Mesothelial cell of epicardium (in vitro differentiated cells): ENCODE results near the gene OR2A5. TPM values are rescaled to one million over a fixed set of nuclear protein-coding genes. Genes with fewer than 3 reads are reported as not detected.

ENCODE experiments used
- DNase-seq, 2 experiments: peaks; one replicate each; pipeline ENCODE4 v3.0.0; 2021; ENCODE audit warnings: low spot score in 2 of 2; ENCODE audit not compliant: unreplicated experiment in 2 of 2
- H3K27ac Mint-ChIP-seq: 2 replicates; pipeline ENCODE4 v1.8.0; 2021; ENCODE audit warnings: mixed read lengths
- H3K27me3 Mint-ChIP-seq: 2 replicates; pipeline ENCODE4 v1.8.0; 2021; ENCODE audit warnings: low read depth, mixed read lengths
- H3K36me3 Mint-ChIP-seq: 2 replicates; pipeline ENCODE4 v1.8.0; 2021; ENCODE audit warnings: mixed read lengths
- H3K4me1 Mint-ChIP-seq: 2 replicates; pipeline ENCODE4 v1.8.0; 2021; ENCODE audit warnings: mixed read lengths
- H3K4me3 Mint-ChIP-seq: 2 replicates; pipeline ENCODE4 v1.8.0; 2021; ENCODE audit warnings: mild to moderate bottlenecking, moderate library complexity, mixed read lengths
- H3K9me3 Mint-ChIP-seq: 2 replicates; pipeline ENCODE4 v1.8.0; 2021; ENCODE audit warnings: mixed read lengths
- CTCF ChIP-seq: fragments of 200-600 bp; sonication (generic); IDR thresholded peaks from one replicate; pipeline ENCODE4 v1.5.0; 2021; ENCODE audit warnings: antibody characterized with exemption; ENCODE audit not compliant: unreplicated experiment
- total RNA-seq: library from RNA; stranded (reverse); gene quantifications from 3 replicates; pipeline ENCODE4 v1.2.1, GENCODE V29; 2021

The OR2A5 gene
- total RNA-seq, 1 donor from 2014 or later: not detected

- peaks cover 5% of the 10 kb centered on the region for H3K9me3 Mint-ChIP-seq
- H3K27ac Mint-ChIP-seq: no peak overlapping the region
- H3K36me3 Mint-ChIP-seq: no peaks in the 10 kb centered on the region
- no peak for TF ChIP-seq CTCF
- DNase-seq: no peak
- no peak overlapping the region for H3K4me3 Mint-ChIP-seq
- peaks cover 4% of the 10 kb centered on the region for H3K4me1 Mint-ChIP-seq
- H3K27me3 Mint-ChIP-seq: no peaks in the 10 kb centered on the region
Observed at GRCh38 chr7:144057954-144058353, 9.2 kb downstream of the OR2A5 start.

GRCh38 chr7:144063710-144064109 is 15.0 kb downstream of the OR2A5 start:
- Mint-ChIP-seq H3K9me3 (peaks cover 5% of the 10 kb centered on the region), H3K27me3 (peaks cover 4% of the 10 kb centered on the region), H3K27ac (no peak overlapping the region), H3K4me3 (no peak overlapping the region), H3K36me3 (no peaks in the 10 kb centered on the region), H3K4me1 (peaks cover 5% of the 10 kb centered on the region)
- no peak for DNase-seq
- peak; percentile 55 for TF ChIP-seq CTCF

- Mint-ChIP-seq H3K4me3 (no peak within 1 kb of the TSS), H3K4me1 (no peaks in the 10 kb centered on the region), H3K36me3 (no peaks in the 10 kb centered on the region), H3K9me3 (no peaks in the 10 kb centered on the region), H3K27me3 (peaks cover 9% of the 10 kb centered on the region), H3K27ac (no peak within 1 kb of the TSS)
- no peak for TF ChIP-seq CTCF
- no peak for DNase-seq
Observed at GRCh38 chr7:144069511-144069910, 20.8 kb downstream of the OR2A5 start, which contains the start of gene OR2A25. TSS of gene OR2A25 (plus strand) at chr7:144069811. CDS start at chr7:144074220, 4,409 bp downstream.

GRCh38 chr7:144069953-144070352 is 21.2 kb downstream of the OR2A5 start:
- Mint-ChIP-seq H3K4me1 (no peaks in the 10 kb centered on the region), H3K27me3 (peaks cover 9% of the 10 kb centered on the region)

GRCh38 chr7:144074374-144074773 is 25.6 kb downstream of the OR2A5 start:
- no peak for TF ChIP-seq CTCF
- Mint-ChIP-seq H3K27ac (no peak overlapping the region), H3K4me1 (no peaks in the 10 kb centered on the region), H3K36me3 (no peaks in the 10 kb centered on the region), H3K4me3 (no peak overlapping the region), H3K9me3 (no peaks in the 10 kb centered on the region), H3K27me3 (peaks cover 6% of the 10 kb centered on the region)
- no peak for DNase-seq

More at GRCh38 chr7:144069953-144070352, 21.2 kb downstream of the OR2A5 start:
- no peak for TF ChIP-seq CTCF
- no peak for DNase-seq
- no peaks in the 10 kb centered on the region for H3K9me3 Mint-ChIP-seq
- no peak overlapping the region for H3K27ac Mint-ChIP-seq
- H3K36me3 Mint-ChIP-seq: no peaks in the 10 kb centered on the region
- H3K4me3 Mint-ChIP-seq: no peak overlapping the region

- H3K4me1 Mint-ChIP-seq: no peaks in the 10 kb centered on the region
- H3K4me3 Mint-ChIP-seq: no peak within 1 kb of the TSS
- H3K36me3 Mint-ChIP-seq: no peaks in the 10 kb centered on the region
- H3K27ac Mint-ChIP-seq: no peak within 1 kb of the TSS
- H3K9me3 Mint-ChIP-seq: peaks cover 4% of the 10 kb centered on the region
- no peak for DNase-seq
- peaks cover 5% of the 10 kb centered on the region for H3K27me3 Mint-ChIP-seq
- TF ChIP-seq CTCF: no peak
Observed at GRCh38 chr7:144085978-144086377, 37.2 kb downstream of the OR2A5 start, which contains the start of gene OR2A12. TSS of gene OR2A12 (plus strand) at chr7:144086278. CDS start at chr7:144095108, 8,830 bp downstream.
